Smooth muscle cell (in vitro differentiated cells): ENCODE results near the gene MT4. TPM values are rescaled to one million over a fixed set of nuclear protein-coding genes. Genes with fewer than 3 reads are reported as not detected.

Experiments used
- DNase-seq: peaks from one replicate; lab custom pipeline; 2025; ENCODE audit not compliant: unreplicated experiment; lab: John Stamatoyannopoulos, UW
- H2AFZ ChIP-seq: fragments of 200-600 bp; sonication (generic); 2 replicates; pipeline ENCODE4 v1.6.0; 2016; ENCODE audit warnings: antibody characterized with exemption, low read depth, mild to moderate bottlenecking
- H3F3A ChIP-seq: fragments of 200-600 bp; sonication (generic); 2 replicates; pipeline ENCODE4 v1.6.0; 2017; ENCODE audit warnings: antibody characterized with exemption, low read depth
- H3K27ac ChIP-seq: fragments of 200-600 bp; sonication (generic); 2 replicates; pipeline ENCODE4 v1.5.1; 2016; ENCODE audit warnings: low read depth, mild to moderate bottlenecking
- H3K27me3 ChIP-seq: fragments of 200-600 bp; sonication (generic); 2 replicates; pipeline ENCODE4 v1.6.1; 2016; ENCODE audit warnings: low read depth, mild to moderate bottlenecking
- H3K36me3 ChIP-seq: fragments of 200-600 bp; sonication (generic); 2 replicates; pipeline ENCODE4 v1.5.1; 2016; ENCODE audit warnings: low read depth
- H3K4me1 ChIP-seq: fragments of 200-600 bp; sonication (generic); 2 replicates; pipeline ENCODE4 v1.5.1; 2016; ENCODE audit warnings: low read depth
- H3K4me2 ChIP-seq: fragments of 200-600 bp; sonication (generic); 2 replicates; pipeline ENCODE4 v1.6.0; 2016; ENCODE audit warnings: mild to moderate bottlenecking
- H3K4me3 ChIP-seq: fragments of 200-600 bp; sonication (generic); 2 replicates; pipeline ENCODE4 v1.5.1; 2016; ENCODE audit warnings: mild to moderate bottlenecking
- H3K79me2 ChIP-seq: fragments of 200-600 bp; sonication (generic); 2 replicates; pipeline ENCODE4 v1.6.0; 2016; ENCODE audit warnings: low read depth, mild to moderate bottlenecking
- H3K9ac ChIP-seq: fragments of 200-600 bp; sonication (generic); 2 replicates; pipeline ENCODE4 v1.6.0; 2016; ENCODE audit warnings: low read depth
- H3K9me3 ChIP-seq: fragments of 200-600 bp; sonication (generic); replicated peaks from 2 replicates; pipeline ENCODE4 v1.5.1; 2016; ENCODE audit warnings: low read depth
- H4K20me1 ChIP-seq: fragments of 200-600 bp; sonication (generic); 2 replicates; pipeline ENCODE4 v1.6.0; 2016; ENCODE audit warnings: low read depth
- WGBS: methylation state at CpG from one replicate; pipeline ENCODE4 v1.1.7; 2016; ENCODE audit warnings: low lambda C conversion rate; 5-methylcytosine and 5-hydroxymethylcytosine counted together
- polyA plus RNA-seq: library from polyadenylated mRNA; unstranded; fragments of >200 nt; fragmentation: Nextera tagmentation; extraction: Ambion mirVana; gene quantifications from 2 replicates; pipeline ENCODE4 v1.2.1, GENCODE V29; 2016
- total RNA-seq: library from RNA; depleted of rRNA; stranded (reverse); fragments of >200 nt; gene quantifications from 2 replicates; pipeline ENCODE4 v1.2.3, GENCODE V29; 2014
- TF ChIP-seq, protein P1 (sequence below): fragments of 200-600 bp; sonication (generic); IDR thresholded peaks from 2 replicates; pipeline ENCODE4 v1.5.1; 2017; ENCODE audit warnings: borderline replicate concordance, mild to moderate bottlenecking, antibody characterized with exemption; ENCODE audit not compliant: insufficient read depth, poor library complexity, severe bottlenecking

MT4 gene
- total and polyA plus RNA-seq, 2 experiments from 2014 or later = not detected

DNA sequence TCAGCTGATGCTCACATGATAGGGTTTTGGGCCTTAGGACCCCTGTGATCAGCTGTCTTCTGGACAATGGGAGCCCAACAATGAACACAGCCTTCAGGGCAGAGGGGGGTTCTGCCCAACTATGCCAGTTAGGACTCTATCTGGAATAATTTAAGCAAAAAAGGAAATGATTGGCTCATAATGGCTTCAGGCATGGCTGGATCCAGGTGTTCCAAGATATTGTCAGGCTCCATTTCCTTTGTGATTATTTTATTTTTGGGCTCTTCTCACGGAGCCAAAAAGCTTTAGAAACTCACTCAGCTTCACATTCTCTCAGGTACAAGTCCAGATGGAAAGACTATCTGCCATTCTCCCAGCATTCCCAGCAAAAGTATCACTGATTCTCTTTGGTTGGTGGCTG is 40.6 kb downstream of the MT4 start:
- no peaks in the 10 kb centered on the region for H3K9me3 ChIP-seq
- H3K4me2 ChIP-seq = no peak overlapping the region
- no peaks in the 10 kb centered on the region for H3K27me3 ChIP-seq
- no peaks in the 10 kb centered on the region for H4K20me1 ChIP-seq
- no peak overlapping the region for H3K4me3 ChIP-seq
- no peak overlapping the region for H2AFZ ChIP-seq
- no peaks in the 10 kb centered on the region for H3K79me2 ChIP-seq
- WGBS = 93% methylated on average over 1 of the region's 1 CpG
- peaks cover 18% of the 10 kb centered on the region for H3K4me1 ChIP-seq
- no peak overlapping the region for H3K9ac ChIP-seq
- no peaks in the 10 kb centered on the region for H3K36me3 ChIP-seq
- TF ChIP-seq, protein P1, sequence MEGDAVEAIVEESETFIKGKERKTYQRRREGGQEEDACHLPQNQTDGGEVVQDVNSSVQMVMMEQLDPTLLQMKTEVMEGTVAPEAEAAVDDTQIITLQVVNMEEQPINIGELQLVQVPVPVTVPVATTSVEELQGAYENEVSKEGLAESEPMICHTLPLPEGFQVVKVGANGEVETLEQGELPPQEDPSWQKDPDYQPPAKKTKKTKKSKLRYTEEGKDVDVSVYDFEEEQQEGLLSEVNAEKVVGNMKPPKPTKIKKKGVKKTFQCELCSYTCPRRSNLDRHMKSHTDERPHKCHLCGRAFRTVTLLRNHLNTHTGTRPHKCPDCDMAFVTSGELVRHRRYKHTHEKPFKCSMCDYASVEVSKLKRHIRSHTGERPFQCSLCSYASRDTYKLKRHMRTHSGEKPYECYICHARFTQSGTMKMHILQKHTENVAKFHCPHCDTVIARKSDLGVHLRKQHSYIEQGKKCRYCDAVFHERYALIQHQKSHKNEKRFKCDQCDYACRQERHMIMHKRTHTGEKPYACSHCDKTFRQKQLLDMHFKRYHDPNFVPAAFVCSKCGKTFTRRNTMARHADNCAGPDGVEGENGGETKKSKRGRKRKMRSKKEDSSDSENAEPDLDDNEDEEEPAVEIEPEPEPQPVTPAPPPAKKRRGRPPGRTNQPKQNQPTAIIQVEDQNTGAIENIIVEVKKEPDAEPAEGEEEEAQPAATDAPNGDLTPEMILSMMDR = no peak
- H3K27ac ChIP-seq = no peak overlapping the region
- DNase-seq = no peak
- peaks cover 21% of the 10 kb centered on the region for H3F3A ChIP-seq

DNA sequence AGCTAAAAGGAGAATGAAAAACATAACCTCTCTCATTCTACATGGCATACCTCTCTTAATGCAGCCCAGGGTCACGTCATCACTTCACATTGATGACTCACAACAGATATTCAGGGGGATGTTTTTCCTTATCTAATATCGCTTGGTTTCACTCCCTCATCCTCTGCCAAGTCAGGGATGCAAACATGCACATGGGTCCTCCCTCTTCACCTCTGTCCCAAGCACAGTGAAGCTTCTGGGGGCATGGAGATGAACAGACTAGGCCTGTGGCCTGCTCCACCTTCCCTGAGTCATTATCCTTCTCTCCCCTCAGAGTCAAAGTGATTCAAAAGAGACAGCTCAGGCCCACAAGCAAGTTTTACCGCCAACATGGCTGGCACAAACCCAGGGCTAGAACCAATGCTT is 41.2 kb downstream of the MT4 start:
- Histone ChIP-seq H3K4me2 (no peak overlapping the region), H3K4me3 (no peak overlapping the region), H3F3A (peaks cover 23% of the 10 kb centered on the region), H4K20me1 (no peaks in the 10 kb centered on the region), H3K27ac (peak overlapping the region; percentile 93), H2AFZ (no peak overlapping the region), H3K9me3 (no peaks in the 10 kb centered on the region), H3K4me1 (peaks cover 18% of the 10 kb centered on the region), H3K9ac (no peak overlapping the region), H3K27me3 (no peaks in the 10 kb centered on the region), H3K36me3 (no peaks in the 10 kb centered on the region), H3K79me2 (no peaks in the 10 kb centered on the region)
- WGBS = 89% methylated on average over 3 of the region's 3 CpGs
- TF ChIP-seq, protein P1 = no peak
- no peak for DNase-seq

DNA sequence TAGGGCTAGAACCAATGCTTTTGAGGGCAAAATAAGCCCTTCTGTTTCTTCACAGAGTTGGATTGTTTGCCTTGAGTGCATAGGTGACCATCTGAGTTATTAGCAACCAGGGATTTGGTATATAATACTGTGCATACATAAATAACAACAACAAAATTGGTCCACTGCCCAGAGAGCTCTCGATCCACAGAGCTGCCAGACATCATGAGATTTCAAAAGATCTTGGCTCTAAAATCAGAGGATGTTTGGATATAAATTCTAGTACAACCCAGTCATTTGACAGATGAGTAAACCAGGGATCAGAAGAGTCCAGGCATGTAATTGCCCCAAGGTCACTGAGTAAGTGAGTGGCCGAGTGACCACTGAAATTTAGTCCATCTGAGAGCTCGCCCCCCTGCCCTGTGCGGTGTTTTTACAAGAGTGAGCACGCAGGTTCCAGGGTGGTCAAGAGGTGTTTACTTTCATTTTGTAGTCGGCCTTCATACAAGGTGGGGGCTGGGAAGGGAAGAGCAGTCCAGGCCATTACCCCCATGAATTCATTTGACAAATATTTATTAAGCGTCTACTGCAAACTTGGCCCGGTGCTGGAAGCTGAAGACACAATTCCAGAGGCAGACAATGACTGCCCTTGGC is 41.7 kb downstream of the MT4 start:
- 55% methylated on average over 8 of the region's 8 CpGs for WGBS
- no peak for DNase-seq

More for the DNA sequence above, 41.7 kb downstream of the MT4 start:
- Histone ChIP-seq H3F3A (peaks cover 23% of the 10 kb centered on the region), H3K79me2 (no peaks in the 10 kb centered on the region), H3K9ac (peak overlapping the region; percentile 32), H3K4me2 (peak overlapping the region; percentile 60), H3K9me3 (no peaks in the 10 kb centered on the region), H4K20me1 (no peaks in the 10 kb centered on the region), H3K27me3 (no peaks in the 10 kb centered on the region), H2AFZ (no peak overlapping the region), H3K4me3 (no peak overlapping the region), H3K36me3 (no peaks in the 10 kb centered on the region), H3K27ac (peak overlapping the region; percentile 93), H3K4me1 (peaks cover 18% of the 10 kb centered on the region)
- TF ChIP-seq, protein P1 = no peak
